NCI-H460 (cell line): ENCODE measurements around the gene DPP6. TPM values are rescaled to one million over a fixed set of nuclear protein-coding genes. Genes with fewer than 3 reads are reported as not detected.

ENCODE experiments used
- DNase-seq: peaks from one replicate; pipeline ENCODE4 v3.0.0-alpha.2; 2016; ENCODE audit warnings: low read depth; ENCODE audit errors: extremely low read depth
- total RNA-seq: library from RNA; depleted of rRNA; stranded (reverse); fragments of >200 nt; shearing (Covaris generic); gene quantifications from 2 replicates; pipeline ENCODE4 v1.2.3, GENCODE V29; 2014

The DPP6 gene
- total RNA-seq, 1 experiment from 2014 or later, result not detected

GRCh38 chr7:154679379-154680053 is 627.3 kb downstream of the DPP6 start:
- no peak for DNase-seq

- DNase-seq, result no peak
Measured at GRCh38 chr7:154680894-154681659, 628.9 kb downstream of the DPP6 start.

GRCh38 chr7:154682003-154682402 is 629.8 kb downstream of the DPP6 start:
- no peak for DNase-seq

- no peak for DNase-seq
Measured at GRCh38 chr7:154684666-154685563, 632.7 kb downstream of the DPP6 start.

GRCh38 chr7:154685564-154685901 is 633.3 kb downstream of the DPP6 start:
- no peak for DNase-seq

GRCh38 chr7:154686305-154686704 is 634.1 kb downstream of the DPP6 start:
- no peak for DNase-seq

GRCh38 chr7:154688952-154689351 is 636.8 kb downstream of the DPP6 start:
- DNase-seq, result no peak

- no peak for DNase-seq
Measured at GRCh38 chr7:154690411-154690810, 638.2 kb downstream of the DPP6 start.

- DNase-seq, result no peak
Measured at GRCh38 chr7:154693661-154694060, 641.5 kb downstream of the DPP6 start.

- DNase-seq, result no peak
Measured at GRCh38 chr7:154695836-154696235, 643.6 kb downstream of the DPP6 start.

GRCh38 chr7:154696556-154696955 is 644.4 kb downstream of the DPP6 start:
- no peak for DNase-seq

- no peak for DNase-seq
Measured at GRCh38 chr7:154698726-154699291, 646.6 kb downstream of the DPP6 start.

GRCh38 chr7:154699417-154699816 is 647.2 kb downstream of the DPP6 start:
- no peak for DNase-seq

- no peak for DNase-seq
Measured at GRCh38 chr7:154709840-154710520, 657.8 kb downstream of the DPP6 start.

GRCh38 chr7:154720016-154720415 is 667.8 kb downstream of the DPP6 start:
- no peak for DNase-seq

- DNase-seq, result no peak
Measured at GRCh38 chr7:154721086-154721485, 668.9 kb downstream of the DPP6 start.

GRCh38 chr7:154726368-154726767 is 674.2 kb downstream of the DPP6 start:
- no peak for DNase-seq

- no peak for DNase-seq
Measured at GRCh38 chr7:154729056-154729455, 676.9 kb downstream of the DPP6 start.

GRCh38 chr7:154735766-154736165 is 683.6 kb downstream of the DPP6 start:
- no peak for DNase-seq

GRCh38 chr7:154736389-154736788 is 684.2 kb downstream of the DPP6 start:
- DNase-seq, result no peak
